ENCODE measurements around the gene HMCN2.

HMCN2 gene

GRCh38 chr9:130437011-130437789 lies 171.6 kb downstream of the HMCN2 start:
- in situ Hi-C loops (cut with MboI; ENCODE audit: low sequenced_read_pairs, unreplicated experiment) = no loop called here
- TF ChIP-seq CTCF (IDR thresholded peaks at IDR 0.05; ENCODE audit: borderline replicate concordance, control extremely low read depth, extremely low read depth, insufficient read depth, missing control alignments) = no peak
- no peak for DNase-seq (ENCODE audit: low spot score)

GRCh38 chr9:130438382-130438981 lies 172.9 kb downstream of the HMCN2 start:
- in situ Hi-C loops (cut with MboI; ENCODE audit: low sequenced_read_pairs, unreplicated experiment) = no loop called here
- TF ChIP-seq CTCF (IDR thresholded peaks at IDR 0.05; ENCODE audit: borderline replicate concordance, control extremely low read depth, extremely low read depth, insufficient read depth, missing control alignments) = no peak
- DNase-seq (ENCODE audit: low spot score) = no peak

GRCh38 chr9:130441031-130441430 lies 175.5 kb downstream of the HMCN2 start:
- DNase-seq (ENCODE audit: low spot score) = no peak
- no peak for TF ChIP-seq CTCF (IDR thresholded peaks at IDR 0.05; ENCODE audit: borderline replicate concordance, control extremely low read depth, extremely low read depth, insufficient read depth, missing control alignments)

GRCh38 chr9:130442746-130443455 lies 177.3 kb downstream of the HMCN2 start:
- DNase-seq (ENCODE audit: low spot score) = no peak
- no peak for TF ChIP-seq CTCF (IDR thresholded peaks at IDR 0.05; ENCODE audit: borderline replicate concordance, control extremely low read depth, extremely low read depth, insufficient read depth, missing control alignments)
- in situ Hi-C loops (cut with MboI; ENCODE audit: low sequenced_read_pairs, unreplicated experiment) = no loop called here

More at GRCh38 chr9:130441031-130441430, 175.5 kb downstream of the HMCN2 start:
- in situ Hi-C loops (cut with MboI; ENCODE audit: low sequenced_read_pairs, unreplicated experiment) = no loop called here

GRCh38 chr9:130443456-130443801 lies 177.9 kb downstream of the HMCN2 start:
- DNase-seq (ENCODE audit: low spot score) = no peak
- in situ Hi-C loops (cut with MboI; ENCODE audit: low sequenced_read_pairs, unreplicated experiment) = no loop called here
- TF ChIP-seq CTCF (IDR thresholded peaks at IDR 0.05; ENCODE audit: borderline replicate concordance, control extremely low read depth, extremely low read depth, insufficient read depth, missing control alignments) = no peak

GRCh38 chr9:130443840-130444492 lies 178.4 kb downstream of the HMCN2 start:
- no peak for TF ChIP-seq CTCF (IDR thresholded peaks at IDR 0.05; ENCODE audit: borderline replicate concordance, control extremely low read depth, extremely low read depth, insufficient read depth, missing control alignments)
- in situ Hi-C loops (cut with MboI; ENCODE audit: low sequenced_read_pairs, unreplicated experiment) = no loop called here

More at GRCh38 chr9:130443840-130444492, 178.4 kb downstream of the HMCN2 start:
- DNase-seq (ENCODE audit: low spot score) = no peak
